ENCODE data around the gene RFX8.

The RFX8 gene

GRCh38 chr2:101348883-101349282 is 126.0 kb downstream of the RFX8 start:
- DNase-seq (ENCODE audit: low read depth): no peak
